Hepatic stellate cell (primary cell): Measurements from ENCODE around the gene VPS50.

Source experiments
- DNase-seq: peaks from one replicate; pipeline ENCODE4 v3.0.0; 2011; ENCODE audit warnings: low spot score

Gene VPS50

DNA sequence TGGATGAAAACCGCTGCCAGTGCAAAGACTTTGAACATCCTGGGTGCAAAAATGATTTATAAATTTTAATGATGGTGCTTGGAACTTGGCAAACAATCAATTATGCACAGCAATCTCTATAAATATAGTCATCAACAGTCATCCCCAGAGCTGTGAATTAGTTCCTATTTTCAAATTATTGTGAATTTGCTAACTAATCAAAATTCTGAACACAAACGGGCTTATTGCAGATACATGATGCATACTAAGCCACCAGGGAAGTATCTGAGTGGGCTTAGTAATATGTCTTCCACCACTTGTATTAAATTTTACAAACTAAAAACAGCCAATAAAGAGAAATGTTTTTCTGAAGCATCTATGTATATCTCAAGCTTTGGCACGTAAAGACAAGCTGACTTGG lies 177.2 kb downstream of the VPS50 start:
- no peak for DNase-seq
